BLaER1 (cell line): ENCODE data around the gene IL32.
A peak's percentile ranks its signal among the peaks of the same experiment; 100 is the strongest.

Experiments
- H3K27ac ChIP-seq: shearing (Covaris generic); formaldehyde crosslinking; 2 replicates; pipeline ENCODE4 v1.8.1; 2022
- H3K27me3 ChIP-seq: shearing (Covaris generic); formaldehyde crosslinking; 2 replicates; pipeline ENCODE4 v1.8.1; 2022
- H3K36me3 ChIP-seq: shearing (Covaris generic); formaldehyde crosslinking; 2 replicates; pipeline ENCODE4 v1.8.1; 2022
- H3K4me1 ChIP-seq: shearing (Covaris generic); formaldehyde crosslinking; 2 replicates; pipeline ENCODE4 v1.8.1; 2022
- H3K4me2 ChIP-seq: shearing (Covaris generic); formaldehyde crosslinking; 2 replicates; pipeline ENCODE4 v1.8.1; 2022
- H3K4me3 ChIP-seq: shearing (Covaris generic); formaldehyde crosslinking; 2 replicates; pipeline ENCODE4 v1.8.1; 2022
- H3K9ac ChIP-seq: shearing (Covaris generic); formaldehyde crosslinking; 2 replicates; pipeline ENCODE4 v1.8.1; 2022
- H3K9me3 ChIP-seq: shearing (Covaris generic); formaldehyde crosslinking; 2 replicates; pipeline ENCODE4 v1.8.1; 2022
- H4K20me1 ChIP-seq: shearing (Covaris generic); formaldehyde crosslinking; 2 replicates; pipeline ENCODE4 v1.8.1; 2022
- Cebpa-rat ChIP-seq: shearing (Covaris generic); IDR thresholded peaks from 2 replicates; pipeline ENCODE4 v1.8.1; 2022

IL32 gene

GRCh38 chr16:3098459-3099394 is 33.3 kb downstream of the IL32 start, which contains the start of gene ZSCAN10:
TSS of gene ZSCAN10 (minus strand) at chr16:3099294. CDS start at chr16:3092937, 6,357 bp downstream.
- no peak for TF ChIP-seq Cebpa-rat
- Histone ChIP-seq H3K4me3 (0 out of 2 replicates have a peak within 1 kb of the TSS, but pooled peaks have one; percentile 20), H3K36me3 (no peaks in the 10 kb centered on the region), H3K4me1 (peaks cover 92% of the 10 kb centered on the region), H3K27me3 (no peaks in the 10 kb centered on the region), H3K27ac (0 out of 2 replicates have a peak within 1 kb of the TSS, but pooled peaks have one; percentile 4), H3K9ac (no peak within 1 kb of the TSS), H4K20me1 (no peaks in the 10 kb centered on the region), H3K4me2 (peak within 1 kb of the TSS; percentile 84), H3K9me3 (no peaks in the 10 kb centered on the region)

DNA sequence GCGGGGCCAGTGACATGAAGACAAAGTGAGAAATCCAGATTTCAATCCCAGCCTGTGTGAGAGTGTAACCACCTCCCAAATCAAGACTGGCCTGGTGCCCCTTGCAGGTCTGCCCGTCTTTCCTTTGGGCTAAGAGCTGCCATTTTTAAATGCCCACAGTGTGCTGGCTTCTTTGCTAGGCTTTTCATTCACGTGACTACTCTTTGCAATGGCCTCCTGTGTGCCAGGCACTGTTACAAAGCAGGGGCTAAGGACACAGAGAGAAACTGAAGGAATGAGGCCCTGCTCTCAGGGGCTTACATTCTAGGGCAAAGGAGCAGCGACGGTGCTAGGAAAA is 33.9 kb downstream of the IL32 start:
- no peaks in the 10 kb centered on the region for H4K20me1 ChIP-seq
- no peak overlapping the region for H3K27ac ChIP-seq
- H3K9me3 ChIP-seq, result no peaks in the 10 kb centered on the region
- H3K36me3 ChIP-seq, result no peaks in the 10 kb centered on the region
- no peak overlapping the region for H3K9ac ChIP-seq
- peaks cover 90% of the 10 kb centered on the region for H3K4me1 ChIP-seq
- H3K4me3 ChIP-seq, result no peak overlapping the region
- no peak for TF ChIP-seq Cebpa-rat
- no peaks in the 10 kb centered on the region for H3K27me3 ChIP-seq
- H3K4me2 ChIP-seq, result peak overlapping the region; percentile 84

- Histone ChIP-seq H4K20me1 (no peaks in the 10 kb centered on the region), H3K36me3 (no peaks in the 10 kb centered on the region), H3K9me3 (no peaks in the 10 kb centered on the region), H3K27ac (peak overlapping the region; percentile 82; the same call in 1 of the 2 replicates), H3K4me1 (peaks cover 88% of the 10 kb centered on the region), H3K27me3 (no peaks in the 10 kb centered on the region), H3K4me2 (peak overlapping the region; percentile 84), H3K9ac (no peak overlapping the region), H3K4me3 (0 out of 2 replicates have a peak overlapping the region, but pooled peaks have one; percentile 20)
- no peak for TF ChIP-seq Cebpa-rat
Measured at GRCh38 chr16:3099732-3100499, 34.5 kb downstream of the IL32 start.

DNA sequence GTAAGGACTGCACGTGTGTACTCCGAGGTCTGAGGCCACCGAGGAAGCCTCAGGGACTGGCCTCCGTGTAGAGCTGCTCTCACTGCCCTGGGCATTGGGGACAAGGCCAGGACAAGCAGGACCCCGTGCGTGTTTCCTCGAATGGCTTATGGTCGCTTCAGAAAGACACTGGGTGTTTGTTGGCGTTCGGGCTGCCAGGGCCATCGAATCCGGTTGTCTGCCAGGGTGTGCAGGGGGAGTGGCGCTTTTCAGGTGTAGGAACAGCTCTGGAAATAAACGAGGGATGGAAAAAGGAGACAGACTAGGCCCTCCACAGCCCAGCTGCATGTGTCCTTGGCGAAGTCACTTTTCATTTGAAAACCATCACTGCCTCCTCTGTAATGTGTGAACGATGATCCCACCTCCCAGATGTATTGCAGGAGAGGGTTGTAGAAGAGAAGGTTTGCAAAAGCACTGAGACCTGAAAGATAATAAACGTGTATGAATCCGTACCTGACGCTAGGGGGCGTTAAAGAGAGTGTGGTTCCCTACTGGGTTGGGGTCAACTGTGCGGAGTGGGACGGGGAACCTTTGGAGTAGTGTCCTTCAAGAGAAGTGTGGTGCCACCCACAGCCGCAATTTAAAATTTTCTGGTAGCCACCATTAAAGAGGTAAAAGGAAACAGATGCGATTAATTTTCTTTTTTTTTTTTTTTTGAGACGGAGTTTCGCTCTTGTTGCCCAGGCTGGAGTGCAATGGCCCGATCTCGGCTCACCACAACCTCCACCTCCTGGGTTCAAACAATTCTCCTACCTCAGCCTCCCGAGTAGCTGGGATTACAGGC is 35.8 kb downstream of the IL32 start:
- Histone ChIP-seq H3K9ac (peak overlapping the region; percentile 73), H3K27ac (peak overlapping the region; percentile 82), H3K4me3 (peak overlapping the region; percentile 55)

GRCh38 chr16:3101841-3102470 is 36.5 kb downstream of the IL32 start:
- peak overlapping the region; percentile 82 for H3K27ac ChIP-seq

More for the DNA sequence above, 35.8 kb downstream of the IL32 start:
- Histone ChIP-seq H3K4me2 (peak overlapping the region; percentile 84), H4K20me1 (no peaks in the 10 kb centered on the region), H3K9me3 (no peaks in the 10 kb centered on the region), H3K36me3 (no peaks in the 10 kb centered on the region), H3K4me1 (peaks cover 88% of the 10 kb centered on the region), H3K27me3 (no peaks in the 10 kb centered on the region)
- TF ChIP-seq Cebpa-rat, result no peak

GRCh38 chr16:3106205-3106928 is 40.9 kb downstream of the IL32 start:
- H3K27me3 ChIP-seq, result peaks cover 8% of the 10 kb centered on the region
- H3K9ac ChIP-seq, result peak overlapping the region; percentile 83
- peaks cover 52% of the 10 kb centered on the region for H3K4me1 ChIP-seq
- peak overlapping the region; percentile 88 for H3K27ac ChIP-seq
- H4K20me1 ChIP-seq, result no peaks in the 10 kb centered on the region
- no peaks in the 10 kb centered on the region for H3K9me3 ChIP-seq
- H3K4me2 ChIP-seq, result peak overlapping the region; percentile 96
- peak overlapping the region; percentile 74 for H3K4me3 ChIP-seq
- H3K36me3 ChIP-seq, result no peaks in the 10 kb centered on the region
- no peak for TF ChIP-seq Cebpa-rat

More at GRCh38 chr16:3101841-3102470, 36.5 kb downstream of the IL32 start:
- no peak for TF ChIP-seq Cebpa-rat
- Histone ChIP-seq H3K4me3 (peak overlapping the region; percentile 55), H3K9me3 (no peaks in the 10 kb centered on the region), H3K27me3 (no peaks in the 10 kb centered on the region), H3K4me1 (peaks cover 85% of the 10 kb centered on the region), H3K36me3 (no peaks in the 10 kb centered on the region), H3K4me2 (peak overlapping the region; percentile 84), H3K9ac (peak overlapping the region; percentile 73), H4K20me1 (no peaks in the 10 kb centered on the region)

DNA sequence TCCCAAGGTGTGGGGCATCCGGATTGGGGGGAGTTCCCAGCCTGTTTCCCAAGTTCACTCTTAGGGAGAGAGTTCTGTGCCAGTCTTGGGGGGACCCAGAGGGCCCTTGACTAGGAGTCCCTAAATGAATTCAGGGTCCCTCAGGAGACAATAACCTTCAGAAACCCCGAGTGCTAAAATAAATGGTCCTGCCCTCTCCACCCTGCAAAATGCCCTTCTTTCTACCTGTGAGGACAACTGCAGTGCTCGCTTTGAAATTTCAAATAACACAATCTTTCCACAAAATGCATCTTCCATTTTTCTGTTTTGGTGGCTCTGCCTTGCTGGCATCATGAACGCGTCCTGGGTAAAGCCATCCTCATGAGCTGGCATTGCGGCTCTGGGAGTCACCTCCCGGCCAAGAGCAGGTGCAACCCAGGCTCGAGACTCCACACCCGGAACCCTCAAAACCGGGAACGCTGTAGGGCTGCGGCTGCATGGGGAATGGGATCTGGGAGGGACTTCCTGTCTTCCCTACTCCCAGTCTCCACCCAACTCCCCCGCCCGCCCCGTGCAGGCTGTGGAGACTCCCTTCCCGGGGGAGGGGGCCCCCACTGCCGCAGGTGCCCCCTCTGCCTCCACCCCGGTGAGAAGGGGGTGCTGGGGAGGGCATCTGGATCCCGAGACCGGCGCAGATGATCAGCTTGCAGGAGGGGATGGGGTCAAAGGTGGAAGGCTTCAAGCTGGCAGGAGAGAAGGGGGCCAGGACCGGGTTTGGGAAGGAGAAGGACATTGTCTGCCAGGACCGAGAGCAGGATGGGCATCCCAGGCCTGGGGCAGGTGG is 46.8 kb downstream of the IL32 start, which contains the start of gene ZNF205:
Gene ZNF205 (plus strand): TSS at position 529 of the 823 bp plus-strand sequence. CDS start 845 bp downstream, outside the sequence.
- Histone ChIP-seq H4K20me1 (no peaks in the 10 kb centered on the region), H3K36me3 (no peaks in the 10 kb centered on the region), H3K4me1 (peaks cover 3% of the 10 kb centered on the region), H3K27me3 (peaks cover 52% of the 10 kb centered on the region), H3K4me3 (no peak within 1 kb of the TSS), H3K9me3 (no peaks in the 10 kb centered on the region), H3K27ac (no peak within 1 kb of the TSS), H3K4me2 (no peak within 1 kb of the TSS), H3K9ac (no peak within 1 kb of the TSS)
- TF ChIP-seq Cebpa-rat, result no peak
